ENCODE results near the gene MAP7D2.

MAP7D2 gene

DNA sequence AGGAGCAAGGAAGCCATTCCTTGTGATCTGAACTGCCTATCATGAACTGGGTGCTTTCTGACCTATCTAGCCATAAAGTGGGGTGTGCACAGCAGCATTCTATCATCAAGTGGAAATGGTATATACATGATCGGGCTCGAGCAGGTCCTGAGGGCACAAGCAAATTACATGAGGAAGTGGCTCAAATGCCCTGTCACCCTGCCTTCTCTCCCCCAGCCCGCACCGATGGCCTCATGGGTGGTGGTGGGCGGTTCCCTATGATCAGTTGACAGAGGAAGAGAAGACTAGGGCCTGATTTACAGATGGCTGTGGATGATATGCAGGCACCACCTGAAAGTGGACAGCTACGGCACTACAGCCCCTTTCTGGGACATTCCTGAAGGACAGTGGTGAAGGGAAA lies 79.5 kb downstream of the MAP7D2 start:
- DNase-seq: no peak

DNA sequence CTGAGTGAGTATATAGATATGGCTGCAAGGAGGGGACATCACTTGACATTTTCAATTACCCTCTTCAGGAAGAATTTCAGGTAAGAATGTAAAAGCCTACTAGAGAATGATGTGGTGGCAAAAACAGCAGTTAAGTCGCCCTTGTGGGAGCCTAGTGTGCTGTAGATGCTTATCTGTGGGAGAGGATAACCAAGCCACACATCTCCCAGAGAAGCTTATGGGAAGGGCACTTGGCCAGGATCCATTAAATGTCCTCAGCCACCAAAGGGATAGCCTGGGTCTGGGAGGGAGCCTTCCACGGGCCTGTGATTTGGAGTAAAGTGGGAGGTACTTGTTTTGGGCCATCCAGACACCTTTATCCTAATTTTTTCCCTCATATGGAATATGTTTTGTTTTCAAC lies 84.5 kb downstream of the MAP7D2 start:
- no peak for DNase-seq

DNA sequence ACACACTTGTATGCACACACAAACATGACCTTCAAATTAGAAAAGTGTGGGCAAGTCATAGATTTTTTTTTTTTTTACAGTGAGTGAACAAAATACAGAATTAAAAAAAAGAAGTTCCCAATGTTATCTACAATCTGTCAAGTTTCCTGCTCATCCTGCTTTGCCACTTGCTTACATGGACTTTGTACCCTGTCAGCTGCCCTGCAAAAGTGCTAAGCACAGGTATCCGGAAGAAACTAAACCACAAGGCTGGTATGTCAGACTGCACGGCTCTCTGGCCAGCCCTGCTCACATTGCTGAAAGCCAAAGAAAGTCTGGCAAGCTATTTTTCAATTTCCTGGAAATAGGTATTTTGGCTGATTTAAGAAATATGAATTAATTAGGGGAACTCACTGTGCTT lies 87.0 kb downstream of the MAP7D2 start:
- no peak for DNase-seq

DNA sequence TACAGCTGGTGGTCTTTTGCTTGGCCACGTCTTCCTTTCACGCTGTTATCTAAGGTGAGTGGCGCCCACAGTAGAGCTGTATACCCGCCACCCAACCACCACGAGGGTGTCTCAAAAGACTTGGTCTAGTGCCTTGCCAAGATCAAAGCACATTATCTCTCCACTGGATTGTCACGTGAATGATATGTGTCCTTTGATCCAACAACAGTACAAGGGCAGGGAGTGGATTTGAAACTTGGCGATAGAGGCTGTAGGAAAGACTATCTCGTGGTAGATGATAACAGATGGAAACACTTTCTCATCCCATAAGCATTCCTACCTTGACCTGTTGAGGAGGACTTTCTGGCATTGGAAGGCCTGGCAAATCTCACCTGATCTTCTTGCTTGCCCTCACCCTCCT lies 88.1 kb downstream of the MAP7D2 start:
- DNase-seq: no peak

DNA sequence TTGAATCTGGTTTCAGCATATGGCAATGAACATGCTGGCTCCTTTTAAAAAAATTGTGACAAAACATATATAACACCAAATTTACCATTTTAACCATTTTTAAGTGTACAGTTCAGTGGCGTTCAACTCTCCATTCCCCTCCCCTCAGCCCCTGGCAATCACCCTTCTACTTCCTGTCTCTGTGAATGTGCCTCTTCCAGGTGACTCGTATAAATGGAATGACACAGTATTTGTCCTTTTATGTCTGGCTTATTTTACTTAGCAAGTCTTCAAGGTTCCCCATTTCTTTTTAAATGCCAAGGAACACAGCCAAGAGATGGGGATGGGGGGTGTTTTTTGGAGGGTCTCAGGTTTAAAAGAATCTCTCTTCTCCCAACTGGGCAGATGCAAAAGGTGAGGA lies 90.4 kb downstream of the MAP7D2 start:
- DNase-seq: no peak

DNA sequence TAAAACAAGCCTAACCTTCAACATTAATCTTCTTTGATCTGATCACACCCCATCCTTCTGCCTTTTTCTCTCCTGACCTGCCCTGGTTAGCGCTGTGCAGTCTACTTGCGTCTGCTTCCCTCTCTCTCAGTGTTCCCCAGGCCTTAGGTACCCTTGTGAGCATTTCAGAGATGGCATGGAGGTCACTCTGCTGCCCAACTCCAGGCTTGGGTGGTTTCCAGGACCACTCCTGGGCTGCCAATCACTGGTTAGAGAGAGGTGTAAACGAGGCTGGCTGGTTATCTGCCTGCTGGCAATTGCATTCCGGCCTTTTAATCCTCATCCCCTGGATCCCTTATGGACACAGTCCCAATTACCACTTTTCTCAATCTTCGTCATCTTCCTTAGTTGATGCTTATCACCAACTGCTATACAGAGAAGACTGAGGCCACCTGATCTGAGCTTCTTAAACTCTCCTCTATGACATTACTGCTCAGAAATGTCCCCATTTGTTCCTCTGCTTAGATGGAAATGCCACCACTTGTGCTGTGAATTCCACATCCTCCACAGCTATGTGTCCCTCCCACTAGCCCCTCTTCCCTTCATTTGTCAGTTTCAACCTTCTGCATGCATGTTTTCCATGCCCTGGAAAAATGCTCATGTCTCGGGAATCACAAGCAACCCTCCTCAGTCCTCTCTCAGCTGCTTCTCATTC lies 96.9 kb downstream of the MAP7D2 start:
- DNase-seq: no peak

DNA sequence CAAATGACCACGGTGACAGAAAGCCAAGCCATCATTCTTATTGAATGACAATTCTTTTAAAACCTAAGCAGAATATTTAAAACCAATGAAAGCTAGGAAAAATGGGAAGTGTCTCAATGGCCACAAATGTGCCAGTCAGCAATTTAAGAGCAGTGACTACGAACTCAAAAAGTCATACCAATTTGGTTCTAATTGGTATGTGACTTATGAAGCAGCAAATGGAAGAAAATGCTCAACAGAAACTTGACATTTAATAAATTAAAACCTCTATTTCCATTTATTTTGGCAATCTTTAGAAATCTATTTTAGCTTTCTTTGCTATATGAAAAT lies 100.1 kb downstream of the MAP7D2 start:
- DNase-seq: no peak

DNA sequence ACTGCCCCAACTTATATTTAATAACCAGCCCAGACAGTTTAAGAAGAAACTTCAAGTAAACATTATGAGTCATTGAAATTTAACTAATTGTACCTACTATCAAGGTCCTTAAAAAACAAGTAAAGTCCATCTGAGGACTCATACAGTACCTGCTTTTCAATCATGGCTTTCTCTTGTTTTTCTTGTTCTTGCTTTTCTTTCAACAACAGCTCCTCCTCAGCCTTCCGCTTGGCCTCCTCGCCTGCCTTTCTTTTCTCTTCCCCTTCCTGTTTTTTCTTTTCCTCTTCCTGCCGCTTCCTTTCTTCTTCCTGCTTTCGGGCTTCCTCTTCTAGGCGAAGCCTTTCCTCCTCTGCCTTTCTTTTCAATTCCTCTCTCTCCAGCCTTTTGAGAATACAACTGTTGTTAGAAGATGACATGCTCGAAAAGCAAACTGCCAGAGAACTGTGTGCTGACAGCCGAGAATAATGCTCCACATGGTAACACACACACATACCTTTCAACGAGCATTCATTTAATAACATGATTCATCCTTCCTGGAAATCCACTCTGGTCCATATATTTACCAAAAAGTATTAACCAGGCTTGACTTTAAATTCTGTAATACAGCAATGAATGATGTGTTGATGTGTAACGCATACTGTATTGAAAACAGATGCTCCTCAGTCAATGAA lies 100.6 kb downstream of the MAP7D2 start:
- DNase-seq: no peak

DNA sequence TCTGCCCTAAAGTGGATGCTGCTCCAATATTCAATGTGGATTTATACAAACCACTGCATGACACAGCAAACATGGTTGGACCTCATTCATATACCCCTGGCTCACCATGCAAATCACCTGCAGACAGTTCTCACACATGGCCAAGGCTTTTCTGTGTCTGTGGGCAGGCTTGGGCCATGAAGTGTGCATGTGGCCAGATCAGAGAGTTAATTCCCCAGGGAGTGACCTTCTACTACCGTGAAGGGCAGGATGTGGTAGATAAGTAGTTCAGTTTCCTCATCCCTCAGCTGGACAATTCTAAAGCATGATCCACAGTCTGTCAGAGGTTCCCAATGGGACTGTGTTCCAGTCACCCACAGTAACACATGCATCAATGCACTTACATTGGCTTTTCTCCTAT lies 101.3 kb downstream of the MAP7D2 start:
- DNase-seq: no peak

DNA sequence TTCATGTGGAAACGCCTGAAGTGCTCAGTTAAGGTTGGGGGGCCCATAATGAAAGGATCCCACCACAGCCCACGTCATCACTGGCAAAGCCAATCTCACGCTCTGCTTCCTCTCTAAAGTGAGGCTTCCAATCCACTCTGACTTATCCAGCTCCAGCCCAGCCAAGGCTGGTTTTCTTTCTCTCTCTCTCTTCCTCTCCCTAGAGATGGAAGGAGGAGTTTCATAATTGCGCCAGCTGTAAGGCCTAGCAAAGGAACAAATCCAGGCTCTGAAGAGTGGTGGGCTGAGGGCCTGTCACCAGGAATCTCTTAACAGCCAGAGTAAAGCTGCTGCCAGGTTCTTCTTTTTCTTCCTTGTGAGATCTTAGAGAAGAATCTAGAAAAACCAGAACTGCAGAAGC lies 105.1 kb downstream of the MAP7D2 start:
- DNase-seq: no peak

DNA sequence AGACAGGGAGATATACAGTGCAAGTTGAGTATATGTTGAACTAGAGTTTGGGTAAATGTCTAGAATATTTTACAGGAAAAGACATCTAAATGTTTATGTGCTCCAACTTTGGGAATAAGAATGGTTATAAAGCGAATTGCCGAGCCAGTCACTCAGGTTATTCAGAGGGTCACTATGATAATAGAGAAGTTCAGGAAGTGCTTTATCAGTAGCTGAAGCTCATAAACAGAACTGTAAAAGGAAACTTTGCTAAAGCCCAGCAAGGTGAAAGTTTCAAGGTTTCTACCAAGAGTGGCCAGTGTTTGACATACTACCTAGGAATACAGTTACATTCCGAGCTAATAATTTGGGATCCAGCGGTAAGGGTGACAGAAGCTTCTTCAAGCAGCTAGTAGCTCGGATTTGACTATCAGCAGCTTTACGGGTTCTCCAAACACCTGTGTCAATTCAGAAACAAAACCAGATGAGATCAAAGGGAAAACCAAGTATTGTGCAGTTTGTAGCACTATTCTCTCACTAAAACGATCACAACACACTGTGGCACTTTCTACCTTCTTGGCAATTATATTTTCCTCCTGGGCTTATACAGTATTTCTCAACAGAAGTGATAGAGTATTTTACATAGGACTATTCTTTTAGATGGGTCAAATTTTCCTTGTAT lies 108.6 kb downstream of the MAP7D2 start:
- DNase-seq: no peak

DNA sequence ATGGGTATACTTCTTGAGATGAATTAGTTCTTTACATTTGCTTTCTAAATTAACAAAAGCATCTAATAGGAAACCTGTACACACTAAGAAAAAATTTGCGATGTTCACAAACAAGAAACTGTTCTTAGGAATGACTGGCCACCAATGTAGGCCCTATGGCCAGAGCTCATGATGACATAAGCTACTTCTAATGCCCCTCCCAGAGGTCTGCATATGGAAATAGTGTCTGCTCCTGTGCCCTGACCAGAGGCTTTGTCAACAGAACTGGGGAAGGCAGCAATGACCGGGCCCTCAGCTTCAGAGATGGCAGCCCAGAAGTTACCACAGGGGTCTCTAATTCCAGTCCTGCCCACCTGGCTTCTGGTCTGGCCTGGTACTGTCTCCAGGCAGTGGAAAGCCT lies 110.8 kb downstream of the MAP7D2 start:
- DNase-seq: no peak

DNA sequence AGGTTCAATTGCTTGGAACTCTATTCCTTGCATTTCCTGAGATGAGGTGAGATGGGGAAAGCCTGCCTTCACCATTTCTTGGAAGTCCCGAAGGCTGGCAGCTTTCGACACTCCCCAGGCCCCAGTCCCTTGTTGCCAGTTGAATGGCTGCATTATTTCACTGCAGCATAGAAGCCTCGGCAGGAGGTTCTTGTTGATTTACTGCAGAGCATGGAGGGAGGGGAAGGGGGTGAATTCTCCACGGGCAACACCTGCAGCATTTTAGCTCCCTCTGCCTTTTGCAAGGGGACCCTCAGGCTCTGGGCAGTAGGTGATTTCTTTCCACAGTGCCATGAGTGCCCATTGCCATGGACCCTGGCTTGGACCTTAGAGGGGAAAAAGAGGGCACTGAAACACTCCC lies 115.1 kb downstream of the MAP7D2 start:
- no peak for DNase-seq

DNA sequence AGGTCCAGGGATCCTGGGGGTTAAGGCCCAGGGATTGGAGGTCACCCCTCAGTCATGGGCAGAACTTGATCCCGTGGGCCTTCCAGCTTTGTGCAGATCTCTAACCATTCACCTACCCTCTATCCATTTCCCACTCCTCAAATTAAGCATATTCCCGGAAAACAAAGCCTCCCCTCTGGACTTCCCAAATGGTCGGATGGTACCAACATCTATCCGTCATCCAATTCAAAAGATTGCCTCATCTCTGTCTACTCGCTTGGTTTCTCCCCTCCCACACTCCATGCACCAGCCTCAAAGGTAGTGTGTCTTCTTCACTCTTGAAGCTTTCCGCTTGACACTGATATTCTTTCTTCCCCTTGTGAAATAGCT lies 125.4 kb downstream of the MAP7D2 start:
- no peak for DNase-seq

DNA sequence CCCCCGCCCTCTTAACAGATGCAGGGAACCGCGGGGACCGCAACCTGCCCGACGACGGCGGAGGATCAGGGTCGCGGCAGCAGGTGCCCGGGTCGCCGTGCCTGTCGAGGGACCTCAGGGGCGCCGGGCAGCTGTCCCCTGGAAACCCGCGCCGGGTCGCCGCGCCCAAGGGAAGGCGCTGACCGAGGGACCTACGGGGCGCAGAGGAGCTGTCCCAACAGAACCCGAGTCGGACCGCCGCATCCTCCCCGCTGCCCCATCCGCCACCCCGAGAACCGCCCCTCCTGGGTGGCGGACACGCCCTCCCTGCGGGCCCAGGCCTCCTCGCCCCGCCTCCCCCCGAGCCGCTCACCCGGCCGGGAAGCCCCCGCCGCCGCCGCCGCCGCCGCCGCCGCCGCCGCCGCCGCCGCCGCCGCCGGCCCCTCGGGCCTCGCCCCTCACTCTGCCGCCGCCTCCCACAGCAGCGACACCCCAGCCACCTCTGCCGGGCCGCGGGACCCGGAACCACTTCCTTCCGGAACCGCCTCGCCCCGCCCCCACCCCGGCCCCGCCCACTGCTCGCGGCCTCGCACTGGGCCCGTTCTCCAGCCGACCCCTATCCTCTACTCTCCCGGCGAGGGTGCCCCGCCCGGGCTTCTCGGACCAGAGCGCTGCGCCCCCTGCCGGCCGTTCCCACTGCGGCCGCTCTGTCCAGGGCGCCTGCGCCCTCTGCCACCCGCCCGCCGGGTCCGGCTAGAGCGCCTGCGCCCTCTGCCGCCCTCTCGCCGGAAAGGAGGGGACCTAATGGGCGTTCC lies 126.0 kb downstream of the MAP7D2 start, which contains the start of gene BCLAF3:
Gene BCLAF3, minus strand, starts transcription at position 506 of the 794 bp plus-strand sequence. CDS start 20,797 bp downstream, outside the sequence.
- peak; percentile 27 for DNase-seq

DNA sequence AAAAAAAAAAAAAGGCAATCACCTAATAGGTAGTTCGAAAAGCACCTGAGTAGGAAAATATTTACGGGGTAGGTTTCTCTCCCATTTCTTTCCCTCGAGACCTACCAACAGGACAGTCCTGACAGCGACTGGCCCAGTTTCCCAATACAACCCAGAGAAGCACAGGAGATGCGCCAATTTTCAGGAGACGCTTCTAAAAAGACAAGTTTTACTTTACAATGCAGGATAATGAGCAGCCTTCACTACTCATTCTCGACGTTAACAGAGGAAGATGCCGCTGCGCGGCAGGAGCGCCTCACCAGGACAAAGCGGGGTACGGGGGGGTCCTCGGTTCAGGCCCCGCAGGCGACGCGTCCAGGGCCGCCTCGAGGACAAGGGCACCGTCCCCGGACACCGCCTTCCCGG lies 126.6 kb downstream of the MAP7D2 start:
- DNase-seq: no peak

DNA sequence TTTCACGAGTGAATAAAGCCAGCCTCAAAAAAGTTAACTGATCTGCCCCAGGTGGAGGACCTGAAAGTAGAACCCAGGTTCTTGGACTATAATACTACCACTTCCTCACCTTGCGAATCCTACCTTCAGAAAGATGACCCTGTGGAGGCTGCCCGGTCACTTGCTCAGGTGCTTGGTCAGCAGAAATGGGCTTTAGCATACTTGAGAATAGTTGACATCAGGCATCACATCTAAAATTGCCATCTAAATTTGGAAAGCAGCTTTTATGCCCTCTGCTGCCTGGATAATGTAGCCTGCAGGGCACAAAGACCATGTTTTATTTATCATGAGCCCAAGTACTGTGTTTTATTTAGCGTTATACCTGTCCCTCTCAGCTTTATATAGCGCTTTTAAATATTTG lies 128.9 kb downstream of the MAP7D2 start:
- no peak for DNase-seq

DNA sequence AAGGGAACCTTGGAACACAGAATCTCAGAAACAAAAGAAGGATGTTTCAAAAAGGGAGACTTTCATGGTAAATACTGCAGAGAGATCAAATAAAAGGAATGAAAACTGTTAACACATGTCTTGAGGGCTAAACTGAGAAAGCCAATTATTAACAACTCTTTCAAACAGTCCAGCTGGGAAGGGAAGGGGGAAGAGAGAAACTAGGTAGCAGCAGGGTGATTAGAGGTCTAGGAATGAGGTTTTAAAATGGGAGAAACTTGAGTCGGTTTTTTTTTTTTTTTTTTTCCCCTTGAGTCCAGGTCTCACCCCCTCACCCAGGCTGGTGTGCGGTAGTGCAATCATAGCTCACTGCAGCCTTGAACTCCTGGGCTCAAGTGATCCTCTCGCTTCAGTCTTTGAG lies 130.2 kb downstream of the MAP7D2 start:
- DNase-seq: no peak

DNA sequence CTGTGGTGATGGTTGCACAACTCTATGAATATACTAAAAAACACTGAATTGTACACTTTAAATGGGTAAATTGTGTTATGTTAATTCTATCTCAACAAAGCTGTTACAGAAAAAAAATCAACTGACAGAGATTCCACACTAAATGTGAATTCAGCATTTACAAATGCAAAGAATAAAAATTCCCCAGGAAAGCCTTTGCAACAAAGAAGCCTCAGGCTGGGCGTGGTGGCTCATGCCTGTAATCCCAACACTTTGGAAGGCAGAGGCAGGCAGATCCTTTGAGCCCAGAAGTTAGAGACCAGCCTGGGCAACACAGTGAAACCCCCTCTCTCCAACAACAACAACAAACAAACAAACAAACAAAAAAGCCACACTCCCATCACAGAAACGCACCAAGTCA lies 134.8 kb downstream of the MAP7D2 start:
- DNase-seq: no peak

DNA sequence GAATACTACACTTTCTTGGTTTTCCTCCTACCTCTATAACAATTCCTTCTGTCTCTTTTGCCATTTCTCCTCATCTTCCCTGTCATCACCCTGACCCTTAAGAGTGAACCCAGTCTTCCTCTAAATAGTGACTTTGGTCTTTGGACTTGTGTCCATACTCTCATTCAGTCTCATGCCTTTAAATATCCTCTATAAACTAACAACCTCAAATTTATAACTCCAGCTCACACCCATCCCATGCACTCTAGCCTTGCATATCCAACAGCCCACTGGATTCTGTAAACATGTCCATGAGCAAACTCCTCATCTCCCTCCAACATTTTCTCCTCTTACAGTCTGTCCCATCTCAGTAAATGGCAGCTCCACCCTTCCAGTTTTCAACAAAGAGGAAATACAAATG lies 140.9 kb downstream of the MAP7D2 start:
- no peak for DNase-seq

DNA sequence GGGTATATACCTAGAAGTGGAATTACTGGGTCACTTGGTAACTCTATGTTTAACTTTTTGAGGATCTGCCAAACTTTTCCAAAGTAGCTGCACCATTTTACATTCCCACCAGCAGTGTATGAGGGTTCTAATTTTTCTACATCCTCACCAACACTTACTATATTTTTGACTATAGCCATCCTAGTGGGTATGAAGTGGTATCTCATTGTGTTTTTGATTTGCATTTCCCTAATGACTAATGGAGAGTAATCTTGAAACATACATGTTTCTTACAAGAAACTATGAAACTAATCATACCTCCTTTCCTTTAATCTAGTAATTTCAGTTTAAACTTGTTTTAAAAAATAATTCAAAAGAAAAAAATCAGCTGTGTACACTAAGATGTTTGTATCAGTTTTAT lies 143.7 kb downstream of the MAP7D2 start:
- DNase-seq: no peak

DNA sequence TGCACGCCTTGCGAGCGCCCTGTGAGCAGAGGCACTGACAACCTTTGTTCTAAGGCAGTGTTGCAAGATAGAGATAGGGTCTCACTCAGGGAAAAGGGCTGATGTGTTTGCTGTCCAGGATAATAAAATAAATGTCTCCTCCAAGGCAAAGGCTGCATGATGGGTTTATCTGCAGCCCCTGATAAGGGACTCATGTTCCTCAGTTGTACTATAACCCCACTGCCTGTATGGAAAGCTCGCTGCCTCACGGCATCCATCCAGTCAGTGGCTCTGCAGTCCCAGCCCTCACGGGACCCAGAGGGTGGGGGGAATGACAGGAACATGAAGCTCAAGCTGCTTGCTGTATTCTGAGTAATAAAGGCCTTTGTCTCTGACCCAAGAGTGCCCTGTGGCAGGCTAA lies 148.4 kb downstream of the MAP7D2 start:
- no peak for DNase-seq

DNA sequence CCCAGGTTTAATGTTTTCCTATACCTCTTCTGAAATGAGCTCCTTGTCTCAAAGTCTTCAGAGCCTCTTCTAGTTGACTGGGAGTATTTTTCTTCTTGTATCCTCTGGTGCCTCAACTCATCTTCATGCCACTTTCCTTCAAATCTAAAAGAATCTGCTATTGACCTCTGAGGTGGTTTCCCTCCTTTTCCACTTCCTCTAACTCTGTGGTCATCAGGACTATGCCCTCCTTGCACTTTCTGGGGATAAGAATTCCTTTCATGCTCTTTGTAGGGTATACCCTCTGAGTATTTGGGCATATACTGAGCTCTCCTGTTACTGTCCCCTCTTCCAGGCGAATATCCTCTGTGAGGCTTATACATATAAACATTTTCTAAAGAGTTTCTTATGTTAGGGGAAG lies 150.7 kb downstream of the MAP7D2 start:
- no peak for DNase-seq
